Psoas muscle (tissue), 8 donors: ENCODE measurements around the gene GARIN1A. TPM values are rescaled to one million over a fixed set of nuclear protein-coding genes. Genes with fewer than 3 reads are reported as not detected.

Experiments
- ATAC-seq, 4 donors: fragments of 200-7000 bp; cut with Tn5 transposase; one replicate each; pipeline ENCODE4 v1.9.1; 2020; ENCODE audit warnings: moderate library complexity in 3 of 4, mild to moderate bottlenecking in 2 of 4
- DNase-seq, 2 donors: peaks; one replicate each; pipeline ENCODE4 v3.0.0-alpha.2; 2020
- H3K27ac ChIP-seq: fragments of 200-600 bp; one replicate; pipeline ENCODE4 v1.8.0; 2022
- H3K27me3 ChIP-seq, 3 donors: fragments of 200-600 bp in 1 of 3; one replicate each; pipeline versions ENCODE4 v1.6.1 to v1.8.0; 2013 to 2022; ENCODE audit warnings: low read length in 2 of 3, mild to moderate bottlenecking in 2 of 3, moderate library complexity in 1 of 3; ENCODE audit not compliant: insufficient read depth in 3 of 3
- H3K36me3 ChIP-seq, 2 donors: fragments of 200-600 bp in 1 of 2; one replicate each; pipeline versions ENCODE4 v1.6.1 to v1.8.0; 2013 to 2022; ENCODE audit warnings: low read depth in 1 of 2, mild to moderate bottlenecking in 1 of 2, moderate library complexity in 1 of 2; ENCODE audit not compliant: insufficient read depth in 1 of 2
- H3K4me1 ChIP-seq: fragments of 200-600 bp; one replicate; pipeline ENCODE4 v1.8.0; 2022
- H3K4me3 ChIP-seq: fragments of 200-600 bp; one replicate; pipeline ENCODE4 v1.8.0; 2022; ENCODE audit warnings: mild to moderate bottlenecking
- H3K9me3 ChIP-seq: fragments of 200-600 bp; one replicate; pipeline ENCODE4 v1.8.0; 2022
- CTCF ChIP-seq: fragments of 200-600 bp; IDR thresholded peaks from one replicate; pipeline ENCODE4 v1.8.0; 2022; ENCODE audit warnings: antibody characterized with exemption
- WGBS, 3 donors: extraction: QIAGEN DNeasy Blood & Tissue Kit; methylation state at CpG; one replicate each; pipeline versions ENCODE4 v1.1.6 to v1.1.7; 2013; 5-methylcytosine and 5-hydroxymethylcytosine counted together
- intact Hi-C, 2 donors: fragments of 100-400 bp; cut with DNase I; formaldehyde crosslinking; loops; one replicate each; pipeline versions ENCODE4 v1.11.0 to v1.14.2; 2022
- polyA plus RNA-seq, 3 donors: library from polyadenylated mRNA; stranded (reverse); fragments of 200-250 nt; gene quantifications; one replicate each; pipeline ENCODE4 v1.2.3, GENCODE V29; 2013
- total RNA-seq, 4 donors: library from RNA; stranded (reverse); fragmentation: NEBNext Ultra II Directional in 2 of 4; extraction: Animal tissue kit (Norgen Biotek cat#: 25700) in 2 of 4; gene quantifications; one replicate each; pipeline versions ENCODE4 v1.2.1 to v1.2.4, GENCODE V29; 2021 to 2023
- donor health status: healthy with polysubstance abuse.
- donor health status: DM: no; HTN: no; CAD: no; lungs with moderate emphysema.
- donor health status: Bipolar disorder and iron deficiency.
- donor health status: healthy.
- donor health status: DM: yes; HTN: yes; CAD: no.
- donor health status: DM: no; HTN: no; CAD: no.
- donor health status: DM: no; HTN: no; CAD: no.
- donor health status: DM: yes; HTN: yes; CAD: no.

GARIN1A gene
- total and polyA plus RNA-seq, 7 donors, result 0.27 to 3.3 (median 0.82) TPM

DNA sequence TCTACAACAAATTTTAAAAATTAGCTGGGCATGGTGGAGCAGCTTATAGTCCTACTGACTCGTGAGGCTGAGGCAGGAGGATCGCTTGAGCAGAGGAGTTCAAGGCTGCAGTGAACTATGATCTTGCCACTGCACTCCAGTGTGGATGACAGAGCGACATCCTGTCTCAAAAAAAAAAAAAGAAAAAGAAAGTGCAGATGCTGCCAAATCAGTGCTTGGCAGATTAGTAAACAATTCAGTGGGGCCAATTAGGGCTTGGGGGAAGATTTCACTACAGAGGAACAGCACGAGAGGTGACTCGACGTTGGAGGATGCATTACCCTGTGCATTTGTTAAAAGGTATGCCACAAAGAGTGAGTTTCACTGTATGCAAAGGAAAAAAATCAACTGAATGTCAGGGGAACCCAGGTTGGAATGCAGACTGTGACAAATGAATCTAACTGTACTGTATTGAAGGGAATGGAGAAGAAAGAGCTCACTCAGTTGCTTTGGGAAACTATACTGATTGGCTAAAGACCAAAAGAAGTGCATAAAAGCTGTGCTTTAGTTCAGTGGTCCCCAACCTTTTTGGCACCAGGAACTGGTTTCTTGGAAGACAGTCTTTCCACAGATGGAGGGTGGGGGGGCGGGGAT lies 31.6 kb downstream of the GARIN1A start:
- 50 to 58% (median 56%) methylated on average over 7 of the region's 7 CpGs for WGBS, 3 donors
- TF ChIP-seq CTCF, result no peak
- H3K36me3 ChIP-seq, result no peaks in the 10 kb centered on the region
- no peaks in the 10 kb centered on the region for H3K9me3 ChIP-seq
- DNase-seq, result no peak
- H3K4me3 ChIP-seq, result no peak overlapping the region
- H3K4me1 ChIP-seq, result no peaks in the 10 kb centered on the region
- peaks cover 0 to 20% (median under 1%) of the 10 kb centered on the region in 3 donors for H3K27me3 ChIP-seq
- intact Hi-C loops, result no loop called here
- no peak for ATAC-seq
- no peak overlapping the region for H3K27ac ChIP-seq

DNA sequence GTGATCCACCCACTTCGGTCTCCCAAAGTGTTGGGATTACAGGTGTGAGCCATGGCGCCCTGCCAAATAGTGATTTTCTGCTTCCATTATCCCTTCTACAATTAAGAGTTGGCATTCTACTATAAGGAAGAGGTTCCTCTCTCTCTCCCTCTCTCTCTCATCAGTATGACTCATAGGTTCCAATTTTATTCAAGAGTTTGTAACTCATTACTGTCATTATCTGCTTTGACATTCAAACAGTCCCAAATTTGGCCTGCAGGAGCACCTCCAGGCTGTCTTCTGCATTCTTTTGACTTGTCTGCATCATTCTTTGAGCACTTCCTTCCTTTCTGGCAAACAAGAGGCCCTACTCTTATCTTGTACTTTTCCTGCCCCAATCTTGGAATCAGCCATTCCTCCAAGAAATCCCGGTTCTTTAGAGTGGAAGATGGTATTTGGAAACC lies 33.8 kb downstream of the GARIN1A start:
- intact Hi-C loops, result no loop called here
- no peak for TF ChIP-seq CTCF
- Histone ChIP-seq H3K9me3 (no peaks in the 10 kb centered on the region), H3K27ac (no peak overlapping the region), H3K4me1 (no peaks in the 10 kb centered on the region), H3K36me3 (no peaks in the 10 kb centered on the region), H3K27me3 (no peaks in the 10 kb centered on the region), H3K4me3 (no peak overlapping the region)
- no peak for ATAC-seq
- no peak for DNase-seq
- 78 to 82% (median 80%) methylated on average over 3 of the region's 3 CpGs for WGBS, 3 donors

DNA sequence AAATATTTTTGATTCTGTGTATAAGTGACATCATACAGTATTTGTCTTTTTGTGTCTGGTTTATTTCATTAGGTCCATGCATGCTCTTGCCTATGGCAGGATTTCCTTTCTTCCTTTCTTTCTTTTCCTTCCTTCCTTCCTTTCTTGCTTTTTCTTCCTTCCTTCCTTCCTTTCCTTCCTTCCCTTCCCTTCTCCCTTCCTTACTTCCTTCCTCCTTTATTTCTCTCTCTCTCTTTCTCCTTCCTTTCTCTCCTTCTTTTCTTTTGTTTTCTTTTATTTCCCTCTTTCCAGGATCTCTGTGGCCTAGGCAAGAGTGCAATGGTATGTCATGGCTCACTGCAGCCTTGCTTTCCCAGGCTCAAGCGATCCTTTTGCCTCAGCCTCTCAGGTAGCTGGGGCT lies 35.7 kb downstream of the GARIN1A start:
- H3K36me3 ChIP-seq, result no peaks in the 10 kb centered on the region
- intact Hi-C loops, result no loop called here
- ATAC-seq, result no peak
- no peak overlapping the region for H3K4me3 ChIP-seq
- 88 to 94% (median 88%) methylated on average over 1 of the region's 1 CpG for WGBS, 3 donors
- no peak for DNase-seq
- H3K27me3 ChIP-seq, result no peaks in the 10 kb centered on the region
- no peaks in the 10 kb centered on the region for H3K9me3 ChIP-seq
- no peak for TF ChIP-seq CTCF
- no peak overlapping the region for H3K27ac ChIP-seq
- H3K4me1 ChIP-seq, result no peaks in the 10 kb centered on the region

DNA sequence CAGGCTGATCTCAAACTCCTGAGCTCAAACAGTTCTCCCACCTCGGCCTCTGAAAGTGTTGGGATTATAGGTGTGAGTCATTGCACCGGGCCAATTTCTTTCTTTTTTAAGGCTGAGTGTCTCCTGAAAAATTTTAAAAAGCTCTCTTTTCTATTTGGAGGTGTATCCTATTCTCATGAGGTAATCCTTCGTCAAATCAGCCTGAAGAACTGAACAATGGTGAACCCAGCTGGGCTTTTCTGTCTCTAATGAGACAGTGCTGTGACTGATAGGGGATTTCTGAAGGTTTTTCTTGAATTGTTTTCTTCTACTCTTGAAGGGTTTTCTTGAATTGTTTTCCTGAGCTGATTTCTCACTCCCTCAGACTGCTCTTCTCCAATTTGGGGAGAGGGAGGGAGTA lies 36.1 kb downstream of the GARIN1A start:
- DNase-seq, result no peak
- H3K9me3 ChIP-seq, result no peaks in the 10 kb centered on the region
- ATAC-seq, result no peak
- no peak for TF ChIP-seq CTCF
- H3K36me3 ChIP-seq, result no peaks in the 10 kb centered on the region
- no peaks in the 10 kb centered on the region for H3K4me1 ChIP-seq
- intact Hi-C loops, result no loop called here
- H3K27ac ChIP-seq, result no peak overlapping the region
- no peaks in the 10 kb centered on the region for H3K27me3 ChIP-seq
- no peak overlapping the region for H3K4me3 ChIP-seq
- WGBS, 3 donors, result 85 to 92% (median 89%) methylated on average over 3 of the region's 3 CpGs

GRCh38 chr7:128708824-128709223 lies 36.7 kb downstream of the GARIN1A start:
- WGBS, 3 donors, result 73 to 84% (median 78%) methylated on average over 3 of the region's 3 CpGs
- Histone ChIP-seq H3K36me3 (no peaks in the 10 kb centered on the region), H3K4me1 (no peaks in the 10 kb centered on the region), H3K4me3 (no peak overlapping the region), H3K27me3 (no peaks in the 10 kb centered on the region), H3K9me3 (no peaks in the 10 kb centered on the region), H3K27ac (no peak overlapping the region)
- no peak for TF ChIP-seq CTCF
- no peak for DNase-seq
- no peak for ATAC-seq
- intact Hi-C loops, result no loop called here
